Loucy (cell line): Measurements from ENCODE around the gene NIPAL4.
"Not testable (repeated sequence)": the region's sequence is repeated elsewhere in the genome, so short reads cannot be mapped to it uniquely, and the experiment has no call there.

Source experiments
- H2AFZ ChIP-seq: fragments of 200-600 bp; sonication (generic); 2 replicates; pipeline ENCODE4 v1.6.0; 2016; ENCODE audit warnings: antibody characterized with exemption, mild to moderate bottlenecking, low read length, moderate library complexity
- H3F3A ChIP-seq: fragments of 200-600 bp; 2 replicates; pipeline ENCODE4 v1.6.0; 2016; ENCODE audit warnings: antibody characterized with exemption, low read depth, mild to moderate bottlenecking
- H3K27me3 ChIP-seq: fragments of 200-600 bp; sonication (generic); 2 replicates; pipeline ENCODE4 v1.6.1; 2014; ENCODE audit warnings: low read length, mild to moderate bottlenecking; ENCODE audit not compliant: insufficient read depth, poor library complexity, severe bottlenecking
- H3K36me3 ChIP-seq: fragments of 200-600 bp; sonication (generic); 2 replicates; pipeline ENCODE4 v1.6.1; 2016; ENCODE audit warnings: low read length; ENCODE audit not compliant: insufficient read depth
- H3K4me1 ChIP-seq: fragments of 200-600 bp; sonication (generic); 2 replicates; pipeline ENCODE4 v1.5.1; 2014; ENCODE audit warnings: low read length, mild to moderate bottlenecking; ENCODE audit not compliant: insufficient read depth, poor library complexity, severe bottlenecking
- H3K4me2 ChIP-seq: fragments of 200-600 bp; sonication (generic); 2 replicates; pipeline ENCODE4 v1.6.0; 2014; ENCODE audit warnings: antibody characterized with exemption, low read length, low read depth, mild to moderate bottlenecking; ENCODE audit not compliant: poor library complexity, severe bottlenecking
- H3K4me3 ChIP-seq: fragments of 200-600 bp; sonication (generic); 2 replicates; pipeline ENCODE4 v1.5.1; 2014; ENCODE audit warnings: low read length, mild to moderate bottlenecking, mixed read lengths; ENCODE audit not compliant: poor library complexity, severe bottlenecking
- H3K79me2 ChIP-seq: fragments of 200-600 bp; sonication (generic); 2 replicates; pipeline ENCODE4 v1.6.1; 2014; ENCODE audit warnings: low read length; ENCODE audit not compliant: insufficient read depth
- H3K9ac ChIP-seq: fragments of 200-600 bp; sonication (generic); 2 replicates; pipeline ENCODE4 v1.6.0; 2014; ENCODE audit warnings: mild to moderate bottlenecking, low read depth, low read length, moderate library complexity; ENCODE audit not compliant: poor library complexity, severe bottlenecking
- H3K9me2 ChIP-seq: fragments of 200-600 bp; sonication (generic); replicated peaks from 2 replicates; pipeline ENCODE4 v1.6.1; 2016; ENCODE audit warnings: low read depth, low read length, mixed read lengths
- H3K9me3 ChIP-seq: fragments of 200-600 bp; sonication (generic); 2 replicates; pipeline ENCODE4 v1.6.1; 2014; ENCODE audit warnings: mild to moderate bottlenecking, antibody characterized with exemption, low read length, low read depth; ENCODE audit not compliant: insufficient read depth
- H4K20me1 ChIP-seq: fragments of 200-600 bp; sonication (generic); 2 replicates; pipeline ENCODE4 v1.6.0; 2014; ENCODE audit warnings: antibody characterized with exemption, low read length, mild to moderate bottlenecking; ENCODE audit not compliant: insufficient read depth, poor library complexity, severe bottlenecking
- CTCF ChIP-seq: fragments of 200-600 bp; sonication (generic); conservative IDR thresholded peaks from 2 replicates; pipeline ENCODE4 v1.5.1; 2014; ENCODE audit warnings: mild to moderate bottlenecking, antibody characterized with exemption, low read length
- EZH2phosphoT487 ChIP-seq: fragments of 200-600 bp; IDR thresholded peaks from 2 replicates; pipeline ENCODE4 v1.6.1; 2018; ENCODE audit warnings: antibody characterized with exemption, mild to moderate bottlenecking, moderate library complexity, borderline replicate concordance

NIPAL4 gene

GRCh38 chr5:157459715-157460599 lies at the start of gene NIPAL4:
Gene NIPAL4 (plus strand): TSS chr5:157460213. CDS start chr5:157460321, 108 bp downstream.
- no peaks in the 10 kb centered on the region for H3K4me1 ChIP-seq
- H3K36me3 ChIP-seq = no peaks in the 10 kb centered on the region
- H3K79me2 ChIP-seq = no peaks in the 10 kb centered on the region
- peak within 1 kb of the TSS; percentile 42 for H3K4me2 ChIP-seq
- peak within 1 kb of the TSS; percentile 40 for H3K4me3 ChIP-seq
- no peak within 1 kb of the TSS for H2AFZ ChIP-seq
- TF ChIP-seq CTCF = no peak
- no peak for TF ChIP-seq EZH2phosphoT487
- no peaks in the 10 kb centered on the region for H3K27me3 ChIP-seq
- no peaks in the 10 kb centered on the region for H3K9me3 ChIP-seq
- no peaks in the 10 kb centered on the region for H4K20me1 ChIP-seq
- H3F3A ChIP-seq = no peaks in the 10 kb centered on the region
- no peaks in the 10 kb centered on the region for H3K9me2 ChIP-seq
- no peak within 1 kb of the TSS for H3K9ac ChIP-seq

- no peaks in the 10 kb centered on the region for H3K9me2 ChIP-seq
- no peaks in the 10 kb centered on the region for H3K4me1 ChIP-seq
- no peak overlapping the region for H3K9ac ChIP-seq
- H3F3A ChIP-seq = no peaks in the 10 kb centered on the region
- no peaks in the 10 kb centered on the region for H3K9me3 ChIP-seq
- H3K4me2 ChIP-seq = no peak overlapping the region
- H3K36me3 ChIP-seq = no peaks in the 10 kb centered on the region
- no peak overlapping the region for H3K4me3 ChIP-seq
- H2AFZ ChIP-seq = no peak overlapping the region
- H3K27me3 ChIP-seq = no peaks in the 10 kb centered on the region
- TF ChIP-seq EZH2phosphoT487 (no peak), CTCF (no peak)
- no peaks in the 10 kb centered on the region for H4K20me1 ChIP-seq
- H3K79me2 ChIP-seq = no peaks in the 10 kb centered on the region
Measured at GRCh38 chr5:157415838-157416237, 44.2 kb upstream of the NIPAL4 start.

GRCh38 chr5:157419521-157419920 lies 40.5 kb upstream of the NIPAL4 start:
- not testable (repeated sequence) for H3K36me3 ChIP-seq, H3K4me3 ChIP-seq, H3K9me3 ChIP-seq, H3F3A ChIP-seq, H3K4me1 ChIP-seq, H3K27me3 ChIP-seq, H2AFZ ChIP-seq, H3K9me2 ChIP-seq, H4K20me1 ChIP-seq, H3K79me2 ChIP-seq, H3K4me2 ChIP-seq, H3K9ac ChIP-seq

GRCh38 chr5:157429920-157430319 lies 30.1 kb upstream of the NIPAL4 start:
- not testable (repeated sequence) for H3K9me3 ChIP-seq, H3K4me3 ChIP-seq, H3K36me3 ChIP-seq, H3K9ac ChIP-seq, H3K27me3 ChIP-seq, H3K9me2 ChIP-seq, H3K4me2 ChIP-seq, H4K20me1 ChIP-seq, H3K79me2 ChIP-seq, H3F3A ChIP-seq, H3K4me1 ChIP-seq, H2AFZ ChIP-seq
